GM04504 (cell line): ENCODE measurements around the gene SIRT5.

Experiments used
- DNase-seq: peaks from one replicate; pipeline ENCODE4 v3.0.0-alpha.2; 2012; ENCODE audit warnings: low read depth

SIRT5 gene

DNA sequence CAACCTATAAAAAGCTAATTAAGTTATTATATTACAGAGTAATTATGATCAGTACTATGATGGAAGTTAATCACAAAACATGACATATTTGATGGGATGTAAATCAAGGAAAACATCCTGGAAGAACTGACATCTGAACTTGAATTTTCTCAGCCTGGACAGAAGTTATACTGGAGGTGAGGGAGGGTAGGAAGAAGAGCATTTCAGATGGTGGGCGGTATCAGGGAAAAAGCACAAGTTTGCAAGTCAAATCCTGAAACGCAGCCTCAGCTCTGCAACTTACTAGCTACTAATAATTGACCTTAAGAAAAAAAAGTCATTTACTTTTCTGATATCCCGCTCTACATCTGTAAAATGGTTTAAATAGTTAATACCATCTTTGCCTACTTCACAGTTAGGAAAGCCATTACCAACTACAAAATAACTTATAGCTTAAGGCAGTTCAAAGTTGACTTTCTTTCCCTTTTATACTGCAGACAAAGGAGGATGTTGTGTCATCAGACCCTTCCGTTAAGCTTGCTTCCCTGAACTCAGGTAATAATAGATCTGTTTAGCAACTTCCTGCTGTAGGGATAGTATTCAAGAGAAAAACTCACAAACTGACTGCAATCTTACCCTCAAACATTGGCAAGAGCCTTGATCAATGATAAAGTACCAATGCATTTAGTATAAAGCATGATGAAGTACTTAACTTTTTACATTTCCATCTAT is 61.7 kb downstream of the SIRT5 start:
- DNase-seq: no peak

DNA sequence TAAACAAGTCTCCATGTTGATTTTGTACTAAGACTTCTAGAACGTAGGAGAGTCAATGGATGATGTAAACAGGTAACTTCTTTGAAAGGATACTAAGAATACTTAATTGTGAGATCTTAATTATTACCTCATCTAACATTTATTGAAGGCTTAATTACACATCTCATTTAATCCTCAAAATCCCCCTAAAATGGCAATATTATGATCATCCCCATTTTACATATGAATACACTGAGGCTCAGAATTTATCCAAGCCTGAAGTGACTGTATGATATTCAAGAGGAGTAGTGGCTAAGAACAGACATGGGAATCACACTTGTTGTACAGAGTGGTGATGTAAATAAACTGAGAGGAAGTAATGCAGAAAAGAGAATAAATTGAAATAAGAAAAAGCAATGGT is 63.6 kb downstream of the SIRT5 start:
- no peak for DNase-seq

DNA sequence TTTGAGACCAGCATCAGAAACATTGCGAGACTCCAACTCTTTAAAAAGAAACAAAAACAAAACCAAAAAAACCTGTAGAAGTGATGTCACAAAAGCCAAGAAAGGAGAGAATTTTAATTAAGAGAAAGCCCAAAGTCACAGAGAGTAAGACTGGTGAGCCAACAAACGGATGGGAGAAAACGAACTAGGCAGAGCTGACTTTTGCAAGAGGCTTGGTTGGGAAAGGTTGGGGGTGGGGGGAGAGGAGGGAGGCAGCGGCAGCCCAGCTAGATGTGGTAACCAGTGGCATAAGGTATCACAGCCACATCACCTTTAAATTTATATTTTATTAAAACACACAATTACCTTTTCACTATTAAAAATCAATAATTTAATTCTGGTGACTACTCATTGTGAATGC is 64.2 kb downstream of the SIRT5 start:
- DNase-seq: no peak

DNA sequence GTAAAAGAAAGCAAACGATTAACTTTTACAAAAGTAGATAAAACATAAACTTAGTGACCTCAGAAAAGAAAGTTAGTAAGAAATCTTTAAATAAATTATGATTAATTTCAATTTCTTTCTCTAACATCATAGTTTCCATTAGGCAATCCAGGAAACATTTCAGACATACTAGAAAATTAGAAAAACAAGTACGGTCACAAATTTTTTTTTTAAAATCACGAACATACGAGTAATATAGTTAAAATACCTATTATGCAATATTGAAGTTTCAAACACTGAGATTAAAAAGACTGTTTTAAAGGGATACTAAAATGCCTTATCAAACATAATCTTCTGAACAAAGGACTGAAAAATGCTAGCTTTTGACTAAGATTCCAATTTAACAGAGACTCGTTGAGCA is 66.9 kb downstream of the SIRT5 start:
- DNase-seq: no peak

DNA sequence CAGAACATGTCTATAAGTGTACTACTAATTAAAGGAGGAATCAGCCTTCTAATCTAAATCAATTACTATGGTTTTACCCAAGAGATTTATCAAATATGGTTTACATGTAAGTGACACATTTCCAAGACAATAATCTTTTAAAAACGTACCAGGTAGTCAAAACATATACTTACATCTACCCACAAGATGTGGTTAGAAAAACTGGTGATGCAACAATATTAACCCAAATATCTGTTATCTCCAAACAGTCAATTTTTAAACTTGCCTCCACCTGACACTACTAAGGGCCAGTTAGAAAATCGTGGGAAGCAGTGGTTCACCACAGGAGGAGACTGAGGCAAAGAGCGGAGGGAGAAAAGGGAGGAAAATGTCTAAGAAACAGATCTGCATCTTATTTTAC is 68.7 kb downstream of the SIRT5 start:
- DNase-seq: no peak

DNA sequence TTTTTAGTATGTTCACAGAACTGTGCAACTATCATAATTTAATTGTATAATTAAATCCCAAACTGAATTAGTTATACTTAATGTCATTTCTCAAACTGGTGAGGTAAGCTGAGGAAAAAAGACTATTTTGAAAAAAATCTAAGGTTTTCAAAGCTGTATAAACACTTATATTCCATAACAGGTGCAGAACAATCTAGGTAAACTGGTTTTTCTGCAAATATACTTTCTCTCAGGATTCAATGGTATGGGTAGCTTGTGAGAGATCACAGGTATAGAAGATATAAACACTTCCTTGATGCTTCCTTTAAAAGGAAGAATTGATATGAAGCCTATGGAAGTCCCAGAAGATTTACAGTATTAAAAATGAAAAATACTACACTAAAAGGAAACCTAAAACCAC is 74.4 kb downstream of the SIRT5 start:
- DNase-seq: no peak

DNA sequence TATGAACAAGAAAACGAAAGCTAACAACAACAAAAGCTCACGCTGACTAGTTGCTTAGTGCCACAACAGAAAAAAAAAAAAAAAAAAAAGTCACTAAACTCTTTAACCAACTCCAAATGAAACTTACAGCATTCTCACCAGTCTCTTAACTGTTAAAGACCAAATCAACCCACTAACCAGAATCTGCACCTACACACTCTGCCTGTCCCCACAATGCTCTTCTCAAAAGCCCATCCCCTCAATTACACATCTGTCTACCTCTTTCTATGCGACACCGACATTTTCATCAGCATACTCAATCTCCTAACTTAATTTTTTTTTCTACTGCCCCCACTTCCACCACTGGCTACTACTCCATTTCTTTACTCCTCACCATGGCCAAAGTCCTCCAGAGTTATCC is 75.0 kb downstream of the SIRT5 start:
- no peak for DNase-seq

DNA sequence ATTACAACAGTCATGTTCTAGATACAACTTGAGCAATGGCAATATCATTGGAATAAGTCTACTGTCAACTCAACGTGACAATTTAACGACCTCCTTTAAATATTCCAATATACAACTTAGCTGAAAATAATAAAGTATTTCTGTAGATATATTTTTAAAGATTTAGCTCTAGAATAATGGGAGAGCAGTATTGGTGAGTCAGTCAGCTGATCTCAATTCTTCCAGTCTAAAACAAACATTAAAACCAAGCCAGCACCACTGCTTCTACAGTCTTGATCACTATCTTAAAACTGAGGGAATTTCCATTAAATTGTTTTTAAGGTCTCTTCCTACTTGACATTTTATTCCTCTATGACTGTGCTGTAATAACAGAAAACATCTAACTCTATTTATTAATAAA is 78.9 kb downstream of the SIRT5 start:
- DNase-seq: no peak

DNA sequence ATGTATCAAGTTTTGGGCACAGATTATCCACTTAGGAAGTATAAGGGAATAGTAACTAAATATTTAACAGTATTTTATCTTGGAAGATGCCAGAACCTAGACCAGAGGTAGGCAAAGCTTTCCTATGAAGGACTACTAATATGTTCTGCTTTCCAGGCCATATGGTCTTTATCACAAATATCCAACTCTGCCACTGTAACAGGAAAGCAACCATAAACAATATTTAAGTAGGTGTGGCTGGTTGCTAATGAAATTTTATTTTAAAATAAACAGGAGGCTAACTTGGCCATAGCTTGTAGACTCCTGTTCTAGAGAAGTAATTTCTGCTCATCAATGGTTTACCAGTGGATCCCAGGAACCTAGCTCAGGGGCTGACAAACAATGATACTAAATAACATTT is 80.1 kb downstream of the SIRT5 start:
- DNase-seq: no peak

DNA sequence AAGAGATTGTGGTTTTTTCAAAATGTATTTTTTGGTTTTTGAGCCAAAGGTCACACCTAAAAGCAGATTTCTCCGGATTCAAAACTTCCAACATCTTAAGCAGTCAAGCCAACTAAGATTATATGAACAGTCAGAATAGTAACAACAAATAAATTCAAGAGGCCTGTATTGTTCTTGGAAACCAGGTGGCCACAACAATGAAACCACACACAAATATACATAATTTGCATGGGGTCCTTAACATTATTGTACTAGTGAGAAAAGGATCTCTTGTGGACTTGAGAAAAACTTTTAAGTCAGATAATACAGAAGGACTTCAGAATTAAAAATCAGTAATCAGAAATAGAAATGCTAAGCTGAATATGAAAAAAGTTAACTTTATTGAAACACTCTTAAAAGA is 81.3 kb downstream of the SIRT5 start:
- no peak for DNase-seq

DNA sequence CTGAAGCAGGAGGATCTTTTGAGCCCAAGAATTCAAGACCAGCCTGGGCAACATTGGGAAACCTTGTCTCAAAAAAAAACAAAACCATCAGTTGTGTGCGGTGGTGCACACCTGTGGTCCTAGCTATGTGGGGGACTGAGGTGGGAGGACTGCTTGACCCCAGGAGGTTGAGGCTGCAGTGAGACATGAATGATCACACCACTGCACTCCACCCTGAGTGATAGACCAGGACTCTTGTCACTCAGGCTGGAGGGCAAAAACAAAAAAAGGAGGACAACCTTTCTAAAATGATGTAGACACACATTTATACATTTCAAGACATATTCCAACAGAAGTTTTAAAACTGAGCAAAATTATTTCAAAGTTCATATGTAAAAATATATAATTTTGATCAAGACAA is 85.9 kb downstream of the SIRT5 start:
- DNase-seq: no peak

DNA sequence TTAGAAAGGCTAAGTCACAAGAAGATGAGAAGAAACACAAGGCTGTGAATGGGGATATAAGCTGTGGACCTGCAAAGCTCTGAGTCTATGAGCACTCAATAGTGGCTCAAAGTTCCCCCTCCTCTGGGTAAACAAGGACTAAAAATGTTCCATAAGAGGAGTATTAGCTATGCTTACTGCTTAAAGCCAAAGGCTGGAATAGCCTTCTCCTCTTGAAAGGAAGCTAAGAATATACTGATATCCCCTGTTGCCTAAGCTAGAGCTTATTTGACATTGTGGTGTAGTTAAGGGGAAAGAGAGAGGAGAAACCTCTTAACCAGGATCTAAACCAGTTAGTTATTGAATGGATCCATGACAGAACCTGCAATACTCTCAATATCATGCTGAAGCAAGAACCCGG is 86.5 kb downstream of the SIRT5 start:
- no peak for DNase-seq

DNA sequence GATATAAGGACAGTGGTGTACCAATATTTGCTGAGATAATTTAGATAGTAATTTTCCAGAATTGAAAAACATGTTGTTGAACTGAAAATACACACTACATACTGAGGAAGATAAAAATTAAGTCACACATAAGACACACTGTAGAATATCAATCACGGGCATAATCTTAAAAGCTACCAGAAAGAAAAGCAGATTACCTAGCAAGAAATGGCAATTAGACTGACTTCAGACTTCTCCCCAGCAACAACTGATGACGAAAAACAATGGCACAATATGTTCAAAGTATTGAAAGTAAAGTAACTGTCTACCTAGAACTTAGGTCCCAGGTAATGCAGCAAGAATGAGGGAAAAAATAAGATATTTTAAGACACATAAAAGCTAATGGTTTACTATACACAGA is 87.2 kb downstream of the SIRT5 start:
- no peak for DNase-seq

DNA sequence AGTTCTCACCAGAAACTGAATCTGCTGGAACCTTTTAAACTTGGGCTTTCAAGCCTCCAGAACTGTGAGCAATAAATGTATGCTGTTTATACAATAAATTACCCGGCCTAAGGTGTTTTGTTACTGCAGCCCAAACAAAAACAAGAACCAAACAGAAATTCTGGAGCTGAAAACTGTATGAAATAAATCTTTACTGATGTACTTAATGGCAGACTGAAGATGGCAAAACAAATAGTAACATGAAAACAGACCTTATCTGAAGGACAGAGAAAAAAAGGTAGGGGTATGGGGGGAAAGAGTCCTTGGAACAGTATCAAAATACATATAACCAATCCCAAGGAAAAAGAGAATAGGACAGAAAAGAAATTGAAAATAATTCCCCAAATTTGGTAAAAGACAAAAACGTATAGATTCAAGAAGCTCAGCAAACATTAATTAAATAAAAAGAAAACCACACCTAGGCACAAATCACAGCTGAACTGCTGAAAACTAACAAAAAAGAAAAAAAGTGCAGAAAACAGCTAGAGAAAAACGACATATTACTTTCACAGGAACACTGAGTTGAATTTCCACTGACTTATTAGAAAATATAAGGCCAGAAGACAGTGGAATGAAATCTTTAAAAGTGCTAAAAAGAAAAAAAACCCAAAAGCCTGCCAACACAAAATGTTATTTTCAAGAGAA is 88.4 kb downstream of the SIRT5 start:
- no peak for DNase-seq

DNA sequence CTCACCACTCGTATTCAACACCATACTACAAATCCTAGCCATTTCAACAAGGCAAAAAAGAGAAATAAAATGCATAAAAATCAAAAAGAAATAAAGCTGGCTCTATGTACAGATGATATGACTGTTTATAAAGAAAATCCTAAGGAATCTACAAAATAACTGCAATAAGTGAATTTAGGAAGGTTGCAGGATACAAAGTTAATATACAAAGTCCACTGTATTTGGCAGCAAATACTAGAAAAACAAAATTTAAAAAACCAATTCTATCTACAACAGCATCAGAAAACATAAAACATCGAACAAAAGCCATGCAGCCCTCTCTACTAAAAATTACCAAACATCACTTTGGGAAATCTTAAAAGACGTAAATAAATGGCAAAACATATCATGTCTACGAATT is 89.6 kb downstream of the SIRT5 start:
- no peak for DNase-seq
